HG03175 (cell line): ENCODE data around the gene SVIL.
A peak's percentile ranks its signal among the peaks of the same experiment; 100 is the strongest.

Experiments used
- ATAC-seq: cut with Tn5 transposase; IDR thresholded peaks from one replicate; pipeline ENCODE4 v1.9.1; 2021; ENCODE audit warnings: mild to moderate bottlenecking, moderate library complexity; ENCODE audit not compliant: unreplicated experiment

SVIL gene

GRCh38 chr10:29634764-29635625, at the start of gene SVIL:
SVIL (minus strand) TSS chr10:29634971; CDS start chr10:29555058, 79,913 bp downstream.
- ATAC-seq: no peak

- ATAC-seq: no peak
These were observed 47.1 kb upstream of the SVIL start for GRCh38 chr10:29681676-29682448.

- ATAC-seq: no peak
These were observed 45.3 kb upstream of the SVIL start for GRCh38 chr10:29680091-29680490.

- no peak for ATAC-seq
These were observed 42.0 kb upstream of the SVIL start for GRCh38 chr10:29676732-29677131.

- no peak for ATAC-seq
These were observed 41.2 kb upstream of the SVIL start for GRCh38 chr10:29675984-29676383.

- no peak for ATAC-seq
These were observed 37.2 kb upstream of the SVIL start for GRCh38 chr10:29671968-29672367.

- no peak for ATAC-seq
These were observed 36.5 kb upstream of the SVIL start for GRCh38 chr10:29671228-29671780.

- no peak for ATAC-seq
These were observed 36.0 kb upstream of the SVIL start for GRCh38 chr10:29670761-29671160.

- ATAC-seq: no peak
These were observed 34.4 kb upstream of the SVIL start for GRCh38 chr10:29669149-29669548.

- ATAC-seq: no peak
These were observed 33.9 kb upstream of the SVIL start for GRCh38 chr10:29668628-29669027.

- ATAC-seq: no peak
These were observed 32.4 kb upstream of the SVIL start for GRCh38 chr10:29667191-29667590.

- ATAC-seq: no peak
These were observed 31.4 kb upstream of the SVIL start for GRCh38 chr10:29666201-29666600.

GRCh38 chr10:29663718-29664117, 28.9 kb upstream of the SVIL start:
- no peak for ATAC-seq

- peak; percentile 98 for ATAC-seq
These were observed 24.5 kb upstream of the SVIL start for GRCh38 chr10:29658984-29659965.

- no peak for ATAC-seq
These were observed 23.0 kb upstream of the SVIL start for GRCh38 chr10:29657719-29658274.

GRCh38 chr10:29656451-29656992, 21.8 kb upstream of the SVIL start:
- no peak for ATAC-seq

GRCh38 chr10:29652192-29652591, 17.4 kb upstream of the SVIL start:
- ATAC-seq: no peak

GRCh38 chr10:29651767-29652166, 17.0 kb upstream of the SVIL start:
- no peak for ATAC-seq

- ATAC-seq: no peak
These were observed 15.8 kb upstream of the SVIL start for GRCh38 chr10:29650552-29650944.
